Measurements from ENCODE around the gene NCKIPSD. TPM values are rescaled to one million over a fixed set of nuclear protein-coding genes. Genes with fewer than 3 reads are reported as not detected.

Gene NCKIPSD
- total RNA-seq, 4 donors from 2014 or later = 21.6 to 32.2 (median 31.7) TPM

- intact Hi-C loops (cut with DNase I) = no loop called here
- DNase-seq = no peak
- H3K36me3 ChIP-seq = no peaks in the 10 kb centered on the region
- H3K4me1 ChIP-seq = no peaks in the 10 kb centered on the region
- H3K4me3 ChIP-seq (replicated peaks in 1 of 3) = no peak overlapping the region
- TF ChIP-seq, protein P1, sequence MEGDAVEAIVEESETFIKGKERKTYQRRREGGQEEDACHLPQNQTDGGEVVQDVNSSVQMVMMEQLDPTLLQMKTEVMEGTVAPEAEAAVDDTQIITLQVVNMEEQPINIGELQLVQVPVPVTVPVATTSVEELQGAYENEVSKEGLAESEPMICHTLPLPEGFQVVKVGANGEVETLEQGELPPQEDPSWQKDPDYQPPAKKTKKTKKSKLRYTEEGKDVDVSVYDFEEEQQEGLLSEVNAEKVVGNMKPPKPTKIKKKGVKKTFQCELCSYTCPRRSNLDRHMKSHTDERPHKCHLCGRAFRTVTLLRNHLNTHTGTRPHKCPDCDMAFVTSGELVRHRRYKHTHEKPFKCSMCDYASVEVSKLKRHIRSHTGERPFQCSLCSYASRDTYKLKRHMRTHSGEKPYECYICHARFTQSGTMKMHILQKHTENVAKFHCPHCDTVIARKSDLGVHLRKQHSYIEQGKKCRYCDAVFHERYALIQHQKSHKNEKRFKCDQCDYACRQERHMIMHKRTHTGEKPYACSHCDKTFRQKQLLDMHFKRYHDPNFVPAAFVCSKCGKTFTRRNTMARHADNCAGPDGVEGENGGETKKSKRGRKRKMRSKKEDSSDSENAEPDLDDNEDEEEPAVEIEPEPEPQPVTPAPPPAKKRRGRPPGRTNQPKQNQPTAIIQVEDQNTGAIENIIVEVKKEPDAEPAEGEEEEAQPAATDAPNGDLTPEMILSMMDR (IDR thresholded peaks at IDR 0.05) = no peak
- no peak for TF ChIP-seq POLR2A (IDR thresholded peaks at IDR 0.05)
- H3K27ac ChIP-seq = no peak overlapping the region
- 89 to 93% methylated on average over 11 to 12 of the region's 22 CpGs for WGBS, 2 donors
- no peaks in the 10 kb centered on the region for H3K9me3 ChIP-seq
- H3K27me3 ChIP-seq = no peaks in the 10 kb centered on the region
Observed at GRCh38 chr3:48644898-48645760, 40.6 kb downstream of the NCKIPSD start.

DNA sequence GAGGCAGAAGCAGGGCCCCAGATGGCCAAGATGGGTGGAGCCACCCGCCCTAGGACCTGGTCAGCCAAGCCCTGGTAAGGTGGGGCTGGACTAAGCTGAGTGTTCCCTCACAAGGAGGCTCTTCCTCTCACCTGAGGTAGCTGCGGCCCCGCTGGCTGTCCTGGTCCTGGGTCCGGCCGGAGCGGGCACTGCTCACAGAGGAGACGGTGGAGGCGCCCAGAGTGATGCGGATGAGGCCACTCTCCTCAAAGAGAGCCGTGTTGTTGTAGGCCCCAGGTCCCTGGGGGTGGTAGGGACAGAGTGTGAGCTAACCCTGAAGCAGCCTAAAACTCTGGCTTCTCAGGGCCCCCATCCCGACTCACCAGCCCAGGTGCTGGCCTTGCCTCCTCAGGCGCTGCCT, 43.1 kb downstream of the NCKIPSD start:
- Histone ChIP-seq H3K27ac (no peak overlapping the region), H3K4me3 (replicated peaks in 1 of 3) (no peak overlapping the region), H3K9me3 (no peaks in the 10 kb centered on the region), H3K4me1 (no peaks in the 10 kb centered on the region), H3K36me3 (no peaks in the 10 kb centered on the region), H3K27me3 (no peaks in the 10 kb centered on the region)
- intact Hi-C loops (cut with DNase I) = no loop called here
- TF ChIP-seq POLR2A (IDR thresholded peaks at IDR 0.05) = no peak
- TF ChIP-seq, protein P1 (IDR thresholded peaks at IDR 0.05) = no peak
- WGBS, 2 donors = 88 to 92% methylated on average over 11 to 12 of the region's 12 CpGs
- DNase-seq = no peak

DNA sequence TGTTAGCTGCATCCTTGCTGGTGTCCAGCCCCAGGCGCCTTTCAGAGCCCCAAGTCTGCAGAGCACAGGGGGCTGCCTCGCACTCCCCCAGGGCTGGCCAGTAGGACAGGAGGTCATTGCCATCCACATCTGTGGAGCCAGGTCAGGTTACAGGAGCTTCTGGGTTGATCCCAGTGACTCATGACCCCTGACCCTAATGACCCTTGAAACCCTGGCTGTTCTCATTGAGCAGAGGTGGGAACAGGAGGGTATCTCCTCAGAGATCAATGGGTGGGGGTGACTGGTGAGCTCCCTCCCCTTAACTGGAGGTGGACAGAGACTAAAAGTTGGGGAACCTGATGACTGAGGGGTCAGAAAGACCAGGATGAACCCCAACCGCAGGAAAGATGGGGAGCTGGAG, 44.3 kb downstream of the NCKIPSD start:
- Histone ChIP-seq H3K36me3 (no peaks in the 10 kb centered on the region), H3K27me3 (no peaks in the 10 kb centered on the region), H3K4me1 (peaks cover 0 to 1% of the 10 kb centered on the region in 2 donors), H3K27ac (no peak overlapping the region), H3K4me3 (replicated peaks in 1 of 3) (no peak overlapping the region), H3K9me3 (no peaks in the 10 kb centered on the region)
- DNase-seq = no peak
- intact Hi-C loops (cut with DNase I) = no loop called here
- WGBS, 2 donors = 93% methylated on average over 1 to 3 of the region's 3 CpGs
- TF ChIP-seq, protein P1 (IDR thresholded peaks at IDR 0.05) = no peak
- no peak for TF ChIP-seq POLR2A (IDR thresholded peaks at IDR 0.05)

- H3K4me3 ChIP-seq (replicated peaks in 1 of 3) = no peak overlapping the region
- no peaks in the 10 kb centered on the region for H3K9me3 ChIP-seq
- WGBS, 2 donors = 89 to 93% methylated on average over 21 to 28 of the region's 38 CpGs
- H3K27ac ChIP-seq = no peak overlapping the region
- TF ChIP-seq POLR2A (IDR thresholded peaks at IDR 0.05) = no peak
- TF ChIP-seq, protein P1 (IDR thresholded peaks at IDR 0.05) = no peak
- H3K36me3 ChIP-seq = no peaks in the 10 kb centered on the region
- intact Hi-C loops (cut with DNase I) = no loop called here
- no peak for DNase-seq
- no peaks in the 10 kb centered on the region for H3K27me3 ChIP-seq
- peaks cover 5 to 6% of the 10 kb centered on the region in 2 donors for H3K4me1 ChIP-seq
Observed at GRCh38 chr3:48639944-48640606, 45.6 kb downstream of the NCKIPSD start.

- WGBS, 2 donors = 64 to 82% methylated on average over 6 of the region's 6 CpGs
Observed at GRCh38 chr3:48637305-48637704, 48.4 kb downstream of the NCKIPSD start.

More at GRCh38 chr3:48637305-48637704, 48.4 kb downstream of the NCKIPSD start:
- intact Hi-C loops (cut with DNase I) = no loop called here
- Histone ChIP-seq H3K36me3 (peaks cover 0 to 6% of the 10 kb centered on the region in 2 donors), H3K27me3 (no peaks in the 10 kb centered on the region), H3K9me3 (no peaks in the 10 kb centered on the region), H3K4me1 (peaks cover 8 to 15% of the 10 kb centered on the region in 2 donors), H3K27ac (no peak overlapping the region), H3K4me3 (replicated peaks in 1 of 3) (no peak overlapping the region)
- no peak for TF ChIP-seq POLR2A (IDR thresholded peaks at IDR 0.05)
- TF ChIP-seq, protein P1 (IDR thresholded peaks at IDR 0.05) = no peak
- DNase-seq = no peak

Measured in thyroid gland (tissue), 4 donors.